ENCODE data around the gene RPS6KA6.

DNA sequence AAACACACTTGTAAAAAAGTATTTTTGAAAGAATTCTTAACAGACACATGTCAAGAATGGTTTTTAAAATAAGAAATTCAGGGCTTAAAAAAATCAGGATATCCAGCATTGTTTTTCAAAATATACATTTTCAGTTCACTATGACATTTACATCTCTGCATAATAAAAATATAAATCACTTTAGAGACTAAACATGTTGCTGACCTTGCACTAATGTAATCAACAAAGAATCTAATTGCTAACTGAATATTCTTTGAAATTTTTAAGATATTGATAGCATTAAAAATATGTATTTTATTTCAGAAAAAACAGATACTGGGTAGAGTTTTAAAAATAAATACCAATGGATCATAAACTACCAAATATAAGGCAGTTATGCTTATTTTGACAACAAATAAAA, 26.4 kb downstream of the RPS6KA6 start:
- TF ChIP-seq, protein P1, sequence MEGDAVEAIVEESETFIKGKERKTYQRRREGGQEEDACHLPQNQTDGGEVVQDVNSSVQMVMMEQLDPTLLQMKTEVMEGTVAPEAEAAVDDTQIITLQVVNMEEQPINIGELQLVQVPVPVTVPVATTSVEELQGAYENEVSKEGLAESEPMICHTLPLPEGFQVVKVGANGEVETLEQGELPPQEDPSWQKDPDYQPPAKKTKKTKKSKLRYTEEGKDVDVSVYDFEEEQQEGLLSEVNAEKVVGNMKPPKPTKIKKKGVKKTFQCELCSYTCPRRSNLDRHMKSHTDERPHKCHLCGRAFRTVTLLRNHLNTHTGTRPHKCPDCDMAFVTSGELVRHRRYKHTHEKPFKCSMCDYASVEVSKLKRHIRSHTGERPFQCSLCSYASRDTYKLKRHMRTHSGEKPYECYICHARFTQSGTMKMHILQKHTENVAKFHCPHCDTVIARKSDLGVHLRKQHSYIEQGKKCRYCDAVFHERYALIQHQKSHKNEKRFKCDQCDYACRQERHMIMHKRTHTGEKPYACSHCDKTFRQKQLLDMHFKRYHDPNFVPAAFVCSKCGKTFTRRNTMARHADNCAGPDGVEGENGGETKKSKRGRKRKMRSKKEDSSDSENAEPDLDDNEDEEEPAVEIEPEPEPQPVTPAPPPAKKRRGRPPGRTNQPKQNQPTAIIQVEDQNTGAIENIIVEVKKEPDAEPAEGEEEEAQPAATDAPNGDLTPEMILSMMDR (IDR thresholded peaks at IDR 0.05): no peak
- TF ChIP-seq EP300 (IDR thresholded peaks at IDR 0.05): no peak

Measured in stomach (tissue), 4 donors.